HG02885 (cell line): ENCODE measurements around the gene SPEF2.

Experiments used
- ATAC-seq: cut with Tn5 transposase; IDR thresholded peaks from one replicate; pipeline ENCODE4 v1.9.1; 2021; ENCODE audit warnings: mild to moderate bottlenecking; ENCODE audit not compliant: unreplicated experiment, poor library complexity

The SPEF2 gene

DNA sequence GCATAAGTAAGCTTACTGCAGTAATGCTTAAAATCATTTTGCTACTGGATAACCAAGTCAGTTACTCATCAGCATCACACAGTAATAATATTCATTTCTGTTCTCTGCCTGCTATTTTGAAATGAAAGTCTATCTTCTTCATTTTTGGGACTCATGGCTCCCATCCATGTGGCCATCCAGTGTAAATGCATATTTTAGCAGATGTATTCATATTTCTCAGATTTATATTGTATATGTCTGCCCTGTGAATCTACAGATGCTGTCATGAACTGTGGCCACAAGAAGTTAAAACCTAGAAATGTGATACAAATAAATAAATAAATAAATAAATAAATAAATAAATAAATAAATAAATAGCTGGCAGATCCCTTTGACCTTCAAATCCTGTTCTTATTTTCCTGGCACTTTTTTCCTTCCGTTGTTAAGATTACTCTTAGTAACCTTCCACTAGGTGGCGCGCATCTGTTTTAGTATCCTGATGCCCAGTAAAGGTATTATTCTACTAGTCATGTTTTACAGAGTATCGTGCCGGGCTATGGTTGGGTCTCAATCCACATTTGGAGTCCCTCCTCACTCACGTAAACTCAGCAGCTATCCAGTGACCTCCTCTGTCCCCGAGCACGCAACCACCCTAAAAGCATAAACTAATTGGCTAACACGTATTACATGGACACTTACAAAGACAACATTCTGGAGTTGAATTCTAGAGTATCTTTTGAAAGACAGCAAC lies 159.9 kb downstream of the SPEF2 start:
- peak; percentile 72 for ATAC-seq

DNA sequence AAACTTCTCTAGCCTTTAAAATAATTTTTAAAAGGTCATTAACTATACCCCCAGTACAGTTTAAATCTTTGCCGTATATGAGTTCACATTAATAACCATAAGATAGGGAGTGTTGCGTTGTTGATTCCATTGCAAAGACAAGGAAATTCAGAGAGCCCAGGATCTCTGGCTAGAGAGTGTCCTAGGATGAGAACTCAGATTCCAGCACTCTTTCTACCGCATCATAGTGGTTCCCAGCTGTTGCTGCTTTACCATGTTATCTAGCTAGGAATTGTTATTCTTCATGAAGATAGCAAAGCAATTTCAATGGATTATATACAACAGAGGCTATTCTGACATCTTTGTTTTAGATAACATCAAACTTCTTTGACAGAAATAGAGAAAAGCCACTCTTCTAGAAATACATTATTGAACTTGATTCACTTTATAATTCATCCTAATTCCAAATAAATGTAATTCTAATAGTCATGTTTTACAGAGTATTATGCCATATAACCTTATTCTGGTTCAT lies 160.7 kb downstream of the SPEF2 start:
- ATAC-seq: no peak

DNA sequence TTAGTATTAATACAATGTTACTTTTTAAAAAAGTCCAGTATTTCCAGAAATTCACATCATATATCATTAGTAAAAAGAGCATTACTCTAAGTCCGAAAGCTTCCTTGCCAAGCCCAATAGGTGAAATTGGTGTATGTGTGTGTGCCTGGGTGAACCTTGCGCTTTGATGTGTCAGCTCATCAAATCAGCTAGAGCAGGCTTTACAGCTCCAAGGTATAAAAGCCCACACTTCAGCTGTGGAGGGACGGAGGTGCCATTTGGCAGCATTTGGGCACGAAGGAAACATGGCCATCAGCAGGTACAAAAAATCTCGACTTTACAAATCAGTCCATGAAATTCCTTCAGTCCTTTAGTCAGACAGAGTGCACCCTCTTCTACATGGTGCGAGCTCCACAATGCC lies 162.6 kb downstream of the SPEF2 start:
- no peak for ATAC-seq

DNA sequence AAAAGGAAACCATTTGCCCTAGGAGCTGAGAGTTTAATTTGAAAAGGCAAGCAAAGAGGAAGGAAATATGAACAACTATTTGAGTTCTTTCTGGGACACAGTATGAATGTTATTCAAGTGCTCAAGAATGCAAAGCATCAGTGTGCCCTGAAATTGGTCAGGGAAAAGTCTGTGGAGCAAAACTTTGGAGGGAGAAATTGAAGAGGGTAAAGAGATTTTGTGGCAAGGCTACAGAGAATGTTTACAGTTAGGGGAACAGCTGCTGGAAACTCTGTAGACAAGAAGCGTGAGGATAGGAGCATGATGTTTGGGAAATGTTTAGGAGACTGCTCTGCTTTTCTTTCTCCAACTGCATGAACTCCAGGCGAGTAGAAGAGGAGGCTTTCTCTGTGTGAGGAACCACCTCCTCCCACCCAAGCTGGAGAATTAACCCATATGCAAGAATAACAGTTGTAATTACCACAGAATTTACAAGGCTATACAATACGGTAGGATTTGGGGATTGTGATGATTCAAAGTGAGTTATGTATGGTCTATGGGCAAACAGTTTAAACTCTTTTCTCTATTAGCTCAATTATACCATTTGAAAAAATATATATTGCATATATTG lies 163.6 kb downstream of the SPEF2 start:
- ATAC-seq: no peak

DNA sequence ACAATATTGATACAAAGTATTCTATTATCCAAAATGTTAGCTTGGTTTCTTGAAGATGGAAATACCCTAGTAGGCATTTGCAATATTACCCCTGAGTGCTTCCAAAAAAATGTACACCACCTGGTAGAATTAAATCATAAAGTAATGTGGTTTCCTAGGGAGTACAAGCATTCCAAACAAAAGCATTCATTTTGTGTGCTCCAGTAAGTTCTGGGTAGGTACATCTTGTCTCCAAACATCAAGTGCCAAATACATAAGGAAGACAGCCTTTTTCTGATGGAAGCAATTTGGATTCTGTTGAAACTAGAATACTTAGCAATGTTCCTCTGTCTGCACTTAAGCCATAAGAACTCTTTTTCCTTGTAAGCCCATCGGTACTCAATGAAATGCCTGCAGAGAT lies 165.9 kb downstream of the SPEF2 start:
- no peak for ATAC-seq

DNA sequence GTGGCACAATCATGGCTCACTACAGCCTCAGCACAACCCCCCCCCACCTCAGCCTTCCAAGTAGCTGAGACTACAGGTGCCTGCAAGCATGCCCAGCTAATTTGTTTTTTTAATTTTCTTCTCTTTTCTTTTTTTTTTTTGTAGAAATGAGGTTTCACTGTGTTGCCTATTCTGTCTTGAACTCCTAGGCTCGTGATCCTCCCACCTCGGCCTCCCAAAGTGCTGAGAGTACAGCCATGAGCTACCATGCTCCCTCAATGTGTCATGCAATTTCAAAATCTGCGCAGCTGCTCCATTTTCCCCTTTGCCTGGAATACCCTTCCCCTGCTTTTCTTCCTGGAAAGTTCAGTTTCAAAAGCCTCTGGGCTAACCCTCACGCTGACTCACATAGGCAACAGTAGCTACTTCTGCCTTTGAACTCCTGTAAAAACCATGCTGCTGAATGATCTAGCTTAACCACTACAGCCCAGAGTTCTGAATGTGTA lies 168.0 kb downstream of the SPEF2 start:
- ATAC-seq: no peak

DNA sequence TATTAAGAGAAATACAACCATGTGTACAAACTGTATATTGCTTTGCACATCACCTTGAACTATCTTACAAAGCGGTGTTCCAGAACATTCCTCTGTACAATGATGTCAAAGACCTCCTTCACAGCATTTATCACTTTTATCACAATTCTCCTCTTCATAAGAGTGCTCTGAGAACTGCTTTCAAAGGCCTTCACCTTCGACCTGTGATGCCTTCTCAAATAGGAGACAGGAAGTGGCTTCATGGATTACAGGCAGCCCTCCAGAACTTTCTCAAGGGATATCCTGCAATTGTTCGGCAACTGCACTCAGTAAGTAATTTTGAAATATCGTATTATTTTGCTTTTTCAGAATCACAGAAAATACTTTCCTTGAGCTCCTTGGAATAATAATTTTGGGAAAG lies 171.1 kb downstream of the SPEF2 start:
- no peak for ATAC-seq

DNA sequence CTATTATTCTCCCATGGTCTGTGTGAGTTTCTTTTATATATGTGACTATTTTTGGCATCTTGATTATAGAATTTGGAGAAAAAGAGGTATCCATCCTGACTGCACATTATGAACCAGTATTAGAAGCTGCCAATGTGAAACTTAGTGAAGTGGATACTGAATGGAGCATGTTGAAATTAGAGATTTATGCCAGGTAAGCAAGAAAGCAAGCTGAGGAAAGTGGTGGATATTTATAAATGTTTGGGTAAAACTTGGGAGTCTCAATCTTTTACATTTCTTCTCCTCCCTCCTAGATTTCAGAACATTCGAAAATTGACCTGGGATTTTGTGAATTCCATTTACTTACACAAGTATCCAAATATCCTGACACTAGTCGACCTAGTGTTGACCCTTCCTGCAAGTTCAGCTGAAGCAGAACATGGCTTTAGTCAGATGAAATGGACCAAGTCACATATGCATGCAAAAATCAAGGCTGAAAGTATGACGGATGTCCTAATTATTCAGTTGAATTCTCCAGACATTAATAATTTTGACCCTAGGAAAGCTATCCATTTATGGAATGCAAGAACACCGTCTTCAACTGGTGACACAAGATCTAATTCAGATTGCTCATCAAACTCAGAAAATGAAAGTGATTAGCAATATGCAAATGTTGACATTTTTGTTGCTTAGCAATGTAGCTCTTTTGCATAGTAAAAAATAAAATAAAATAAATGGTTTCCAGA lies 172.2 kb downstream of the SPEF2 start:
- ATAC-seq: no peak

DNA sequence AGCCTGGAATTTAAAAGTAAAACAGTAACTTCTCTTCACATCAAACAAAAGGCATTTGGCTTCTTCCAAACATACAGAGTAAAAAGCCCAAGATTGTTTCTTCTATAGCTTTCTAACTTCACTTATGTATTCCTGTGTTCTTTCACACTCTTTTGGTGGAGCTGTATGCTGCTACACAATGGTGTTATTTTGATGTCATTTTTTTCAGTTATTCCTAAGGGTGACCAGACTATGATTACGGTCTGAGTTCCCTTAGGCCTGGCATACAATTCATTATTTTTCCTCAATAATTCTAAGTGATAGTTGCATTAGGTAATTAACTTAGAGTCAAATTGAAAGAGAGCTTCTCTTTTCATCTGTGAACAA lies 172.8 kb downstream of the SPEF2 start:
- ATAC-seq: no peak

DNA sequence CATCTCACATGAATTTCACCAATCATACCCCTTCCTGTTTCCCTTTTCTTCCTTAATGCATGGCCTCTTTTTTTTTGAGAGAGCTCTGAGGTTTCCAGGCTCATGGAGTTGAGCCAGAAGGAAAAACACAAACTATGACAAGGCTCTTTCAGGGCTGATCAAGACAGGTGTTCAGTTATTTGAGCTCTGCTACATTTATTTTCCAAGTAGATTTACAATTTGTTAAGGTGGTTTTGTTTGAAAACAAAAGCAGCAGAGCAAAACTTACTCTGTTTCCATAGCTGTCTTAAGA lies 176.6 kb downstream of the SPEF2 start:
- ATAC-seq: no peak

DNA sequence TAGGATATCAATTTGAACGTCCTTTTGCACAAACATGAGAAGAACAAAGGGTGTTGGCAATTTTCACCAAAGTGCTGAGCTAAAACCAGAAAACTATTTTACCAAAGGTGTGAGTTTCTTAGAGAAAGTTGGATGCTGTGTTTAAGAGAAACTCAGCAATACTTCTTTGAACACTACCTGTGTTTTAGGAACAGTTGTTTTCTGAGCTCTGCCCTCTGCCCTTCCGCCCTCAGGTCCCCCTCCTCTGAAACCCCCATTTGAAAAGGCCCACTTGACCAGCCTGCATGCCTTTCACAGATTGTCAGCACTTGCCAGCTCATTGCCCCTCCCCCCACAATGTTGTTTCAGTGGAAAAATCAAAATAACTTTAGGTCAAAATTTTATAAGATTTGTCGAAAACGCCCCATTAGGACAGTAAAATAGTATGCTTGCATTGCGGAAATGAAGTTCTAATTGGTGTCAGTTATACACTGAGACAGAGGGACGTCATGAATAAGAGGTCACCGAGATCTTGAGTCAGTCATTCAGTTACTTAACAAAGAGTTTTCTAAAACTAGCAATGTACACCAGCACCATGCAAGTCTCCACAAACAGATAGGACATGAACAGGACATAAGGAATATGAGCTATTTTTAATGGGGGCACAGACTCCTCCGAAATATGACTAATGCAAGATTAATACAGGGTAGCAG lies 177.2 kb downstream of the SPEF2 start:
- ATAC-seq: no peak

DNA sequence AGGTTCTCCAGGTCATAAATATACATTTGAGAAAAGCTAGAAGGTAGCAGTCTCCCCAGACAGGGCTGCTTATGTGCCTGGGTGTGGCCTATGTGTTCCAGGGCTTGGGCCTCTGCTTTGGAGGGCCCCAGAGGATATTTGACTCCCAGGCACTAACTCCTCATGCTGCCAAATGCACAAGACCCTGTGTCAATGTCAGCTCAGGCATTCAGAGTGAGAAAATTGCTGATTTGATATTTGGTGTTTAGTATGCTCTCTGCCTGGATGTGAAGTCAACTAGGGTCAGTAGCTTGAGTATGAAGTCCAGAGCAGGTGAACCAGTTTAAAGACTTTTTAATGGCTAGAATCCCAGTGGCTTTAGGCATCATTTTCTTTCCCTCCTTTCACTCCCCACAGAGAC lies 181.5 kb downstream of the SPEF2 start:
- no peak for ATAC-seq

DNA sequence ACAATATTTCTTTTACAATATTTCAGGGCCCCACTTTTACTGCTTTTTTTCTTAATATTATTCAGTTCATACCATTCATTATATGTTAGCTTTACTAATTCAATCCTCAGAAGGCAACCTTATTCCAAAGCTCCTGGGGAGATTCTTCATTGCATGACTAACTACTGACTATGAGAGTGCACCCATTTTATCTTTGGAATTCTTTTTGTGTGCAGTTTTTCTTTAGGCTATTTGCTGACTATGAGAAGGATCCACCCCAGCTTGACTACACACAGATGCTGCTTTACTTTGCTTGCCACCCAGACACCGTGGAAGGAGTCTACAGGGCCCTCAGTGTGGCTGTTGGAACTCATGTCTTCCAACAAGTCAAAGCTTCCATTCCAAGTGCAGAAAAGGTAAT lies 182.1 kb downstream of the SPEF2 start:
- no peak for ATAC-seq

DNA sequence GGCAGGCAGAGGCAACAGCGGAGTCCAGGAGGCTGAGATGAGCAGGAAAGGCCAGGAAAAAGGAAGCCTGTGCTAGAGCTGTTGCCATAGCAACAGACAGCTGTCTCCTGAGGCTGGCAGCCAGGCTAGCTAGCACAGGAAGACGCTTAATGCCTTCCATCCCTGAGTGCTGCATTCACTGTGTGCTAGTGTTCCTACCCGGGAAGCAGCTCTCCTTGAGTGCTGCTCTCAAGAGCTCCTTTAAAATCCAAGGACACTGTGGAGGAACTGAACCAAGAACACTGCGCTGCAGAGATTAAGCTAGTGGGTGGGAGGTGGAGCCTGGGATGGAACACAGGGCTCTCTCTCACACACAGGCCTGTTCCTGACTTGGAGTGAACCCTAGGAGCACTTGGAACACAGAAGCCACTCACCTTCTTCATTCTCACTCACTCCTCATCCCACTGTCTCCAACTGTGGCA lies 185.6 kb downstream of the SPEF2 start:
- ATAC-seq: no peak

DNA sequence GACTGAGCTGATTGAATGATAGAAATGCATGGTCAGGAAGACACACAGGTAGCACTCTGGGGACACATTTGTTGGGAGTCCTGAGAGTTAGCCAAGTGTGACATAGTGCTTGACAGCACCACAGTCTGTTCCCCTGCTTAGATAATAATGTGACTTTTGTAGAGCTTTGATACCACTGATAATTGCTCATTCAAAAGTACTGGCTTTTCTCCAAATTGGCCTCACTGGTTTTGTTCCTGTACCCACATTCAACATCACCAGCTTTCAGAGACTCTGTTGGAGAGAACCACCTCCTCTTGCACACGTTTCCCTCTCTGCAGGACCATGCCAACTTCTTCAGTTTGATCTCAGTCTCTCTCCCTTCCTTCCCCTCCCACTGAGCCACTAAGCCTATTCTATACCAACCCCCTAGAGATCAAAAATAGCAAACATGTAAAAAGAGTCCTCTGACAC lies 186.6 kb downstream of the SPEF2 start:
- ATAC-seq: no peak

DNA sequence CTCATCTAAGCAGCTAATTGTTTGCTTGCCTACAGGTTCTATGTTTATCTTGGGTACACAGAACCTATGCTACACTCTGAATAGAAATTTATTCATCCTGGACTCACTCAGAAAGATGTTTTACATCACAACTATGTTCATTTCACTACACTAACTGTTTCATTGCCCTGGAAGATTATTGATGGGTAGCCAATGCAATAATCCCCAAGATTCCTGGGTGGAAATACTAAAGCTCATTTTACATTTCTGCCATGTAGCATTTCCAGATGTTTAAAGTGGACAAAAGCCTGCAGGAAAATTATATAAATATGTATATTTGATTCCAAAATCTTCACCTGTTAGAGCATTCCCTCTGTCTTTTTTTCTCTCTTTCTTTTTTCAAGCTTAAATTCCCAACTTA lies 187.2 kb downstream of the SPEF2 start:
- ATAC-seq: no peak

DNA sequence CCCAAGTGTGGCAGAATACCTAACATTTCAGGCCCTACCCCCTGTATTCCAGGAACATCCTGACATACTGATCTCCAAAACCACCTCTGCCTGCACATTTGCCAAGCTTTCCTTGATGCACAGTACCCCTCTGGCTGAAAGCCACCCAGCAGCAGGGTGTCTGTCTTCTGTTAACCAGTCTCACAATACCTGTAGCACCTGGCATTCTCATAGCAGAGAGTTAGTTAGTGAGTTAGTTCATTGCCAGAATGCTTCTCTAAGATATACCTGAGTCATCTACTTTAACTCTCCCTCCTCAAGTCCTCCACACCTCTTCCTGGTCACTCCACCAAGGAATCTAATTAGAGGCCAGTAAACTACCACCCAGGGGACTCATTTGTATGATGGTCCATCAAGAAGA lies 192.9 kb downstream of the SPEF2 start:
- no peak for ATAC-seq

DNA sequence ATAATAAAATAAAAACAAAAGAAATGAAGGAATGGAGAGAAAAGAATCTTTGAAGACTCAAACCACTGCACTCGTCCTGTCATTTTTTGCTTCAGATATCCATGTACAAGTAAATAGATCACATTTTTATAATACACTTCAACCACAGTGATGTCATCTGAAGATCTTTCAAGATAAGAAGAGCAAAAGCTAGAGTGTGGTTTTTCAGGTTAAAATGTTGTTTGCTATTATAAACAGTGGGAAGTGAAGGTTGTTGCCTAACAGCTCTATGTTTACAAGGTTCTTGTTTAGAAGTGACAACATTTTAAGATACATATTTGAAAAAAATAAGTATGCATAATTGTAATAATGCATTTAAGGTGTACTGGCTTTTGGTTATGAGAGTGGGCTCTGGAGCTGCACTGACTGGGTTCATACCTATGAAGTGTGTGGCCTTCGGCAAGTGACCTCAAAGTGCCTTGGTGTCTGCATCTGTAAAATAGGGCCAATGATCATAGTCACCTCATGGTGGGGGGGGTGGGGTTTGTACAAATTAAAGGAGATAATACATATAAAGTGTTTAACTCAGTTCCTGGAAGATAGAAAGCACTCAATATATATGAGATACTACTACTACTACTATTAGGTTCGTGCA lies 193.6 kb downstream of the SPEF2 start:
- no peak for ATAC-seq

DNA sequence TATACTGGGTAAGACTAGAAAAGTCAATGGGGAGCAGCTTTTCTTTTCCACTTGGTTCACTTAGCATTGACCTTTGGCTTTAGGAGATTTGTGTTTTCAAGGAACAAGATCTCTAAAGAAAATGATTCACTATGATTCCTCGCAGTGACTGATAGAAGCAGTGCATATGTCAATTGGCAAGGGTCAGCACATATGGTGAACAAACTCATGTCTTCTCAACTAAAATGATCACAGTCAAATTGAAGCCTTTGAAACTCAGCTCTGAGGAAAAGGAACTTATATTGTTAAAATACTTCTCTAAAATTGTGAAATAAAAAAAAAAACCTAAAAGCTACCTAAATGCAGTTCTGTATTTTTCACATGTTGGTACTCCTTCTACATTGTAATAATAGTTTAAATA lies 195.9 kb downstream of the SPEF2 start:
- ATAC-seq: no peak
